Natural killer cell (primary cell): Measurements from ENCODE around the gene CPLANE1. TPM values are rescaled to one million over a fixed set of nuclear protein-coding genes. Genes with fewer than 3 reads are reported as not detected.
"Not testable (repeated sequence)": the region's sequence is repeated elsewhere in the genome, so short reads cannot be mapped to it uniquely, and the experiment has no call there.

Experiments
- ATAC-seq, 3 donors: fragments of 150-1000 bp in 2 of 3; fragments of 200-7000 bp in 1 of 3; cut with Tn5 transposase; 1 replicate in 1 of 3; 2 replicates in 2 of 3; pipeline ENCODE4 v1.10.0; 2021; ENCODE audit warnings: mild to moderate bottlenecking in 2 of 3, moderate library complexity in 2 of 3
- DNase-seq, 2 donors: peaks; one replicate each; pipeline versions ENCODE4 v3.0.0 to v3.0.0-alpha.2; 2013 to 2021; ENCODE audit warnings: mixed read lengths in 1 of 2
- H3K27ac ChIP-seq: one replicate; pipeline ENCODE4 v1.5.1; 2013; ENCODE audit warnings: mild to moderate bottlenecking, low read length
- H3K27me3 ChIP-seq: one replicate; pipeline ENCODE4 v1.6.1; 2013; ENCODE audit warnings: low read length; ENCODE audit not compliant: control insufficient read depth, insufficient read depth
- H3K36me3 ChIP-seq: one replicate; pipeline ENCODE4 v1.6.1; 2013; ENCODE audit warnings: low read length; ENCODE audit not compliant: control insufficient read depth, insufficient read depth
- H3K4me1 ChIP-seq: one replicate; pipeline ENCODE4 v1.6.1; 2013; ENCODE audit warnings: low read length; ENCODE audit not compliant: control insufficient read depth, insufficient read depth
- H3K4me3 ChIP-seq: one replicate; pipeline ENCODE4 v1.5.1; 2013; ENCODE audit warnings: low read length
- H3K9me3 ChIP-seq: one replicate; pipeline ENCODE4 v1.6.1; 2013; ENCODE audit warnings: low read length; ENCODE audit not compliant: control insufficient read depth, insufficient read depth
- H3K27ac Mint-ChIP-seq, 2 donors: one replicate each; pipeline ENCODE4 v1.8.0; 2022; ENCODE audit warnings: mild to moderate bottlenecking in 2 of 2, mixed read lengths in 2 of 2, moderate library complexity in 1 of 2
- H3K27me3 Mint-ChIP-seq, 2 donors: one replicate each; pipeline ENCODE4 v1.8.0; 2022; ENCODE audit warnings: low read depth in 2 of 2, mixed read lengths in 2 of 2
- H3K36me3 Mint-ChIP-seq: one replicate; pipeline ENCODE4 v1.8.0; 2022; ENCODE audit warnings: mixed read lengths
- H3K4me1 Mint-ChIP-seq, 2 donors: one replicate each; pipeline ENCODE4 v1.8.0; 2022; ENCODE audit warnings: mixed read lengths in 2 of 2
- H3K4me3 Mint-ChIP-seq: one replicate; pipeline ENCODE4 v1.8.0; 2022; ENCODE audit warnings: mild to moderate bottlenecking, moderate library complexity, mixed read lengths
- H3K9me3 Mint-ChIP-seq, 2 donors: one replicate each; pipeline ENCODE4 v1.8.0; 2022; ENCODE audit warnings: mixed read lengths in 2 of 2
- CTCF ChIP-seq: fragments of 200-600 bp; IDR thresholded peaks from one replicate; pipeline ENCODE4 v1.8.0; 2022; ENCODE audit warnings: antibody characterized with exemption
- WGBS: methylation state at CpG from one replicate; pipeline ENCODE4 v1.1.7; 2013; ENCODE audit warnings: missing lambda C conversion rate; ENCODE audit not compliant: insufficient coverage; 5-methylcytosine and 5-hydroxymethylcytosine counted together
- intact Hi-C: fragments of 100-400 bp; cut with micrococcal nuclease; formaldehyde crosslinking; loops from one replicate; pipeline ENCODE4 v1.14.2; 2022
- total RNA-seq, 4 donors: library from RNA; stranded (reverse); fragments of 120-200 nt in 1 of 4; gene quantifications; one replicate each; pipeline versions ENCODE4 v1.2.3 to v1.2.4, GENCODE V29; 2013 to 2022

Gene CPLANE1
- total RNA-seq: 10 to 100 TPM; 19.3 to 24.7 (median 19.4) TPM
- total RNA-seq (2013): 27.2 TPM

GRCh38 chr5:37248970-37249814, at the start of gene CPLANE1:
CPLANE1 (minus strand) TSS chr5:37249376; CDS start chr5:37247698, 1,678 bp downstream.
- Histone ChIP-seq H3K36me3 (no peaks in the 10 kb centered on the region), H3K4me3 (peak within 1 kb of the TSS; percentile 97), H3K27me3 (no peaks in the 10 kb centered on the region), H3K9me3 (no peaks in the 10 kb centered on the region), H3K27ac (peak within 1 kb of the TSS; percentile 83), H3K4me1 (peaks cover 16% of the 10 kb centered on the region)
- TF ChIP-seq CTCF: no peak
- 1% methylated on average over 88 of the region's 88 CpGs for WGBS
- peak; percentile 59 to 72 for DNase-seq
- no peaks in the 10 kb centered on the region for H3K9me3 Mint-ChIP-seq
- H3K4me1 Mint-ChIP-seq: peaks cover 5 to 15% of the 10 kb centered on the region in 2 donors
- peak; percentile 88 to 91 (median 89) for ATAC-seq
- peak within 1 kb of the TSS; percentile 80 to 91 for H3K27ac Mint-ChIP-seq
- H3K4me3 Mint-ChIP-seq: peak within 1 kb of the TSS; percentile 93
- H3K36me3 Mint-ChIP-seq: no peaks in the 10 kb centered on the region
- no peaks in the 10 kb centered on the region for H3K27me3 Mint-ChIP-seq
- intact Hi-C loops: no loop called here

GRCh38 chr5:37296313-37296712, 47.1 kb upstream of the CPLANE1 start:
- H3K27me3 Mint-ChIP-seq, H3K4me3 ChIP-seq, DNase-seq, H3K4me3 Mint-ChIP-seq, H3K4me1 Mint-ChIP-seq, intact Hi-C loops, H3K36me3 Mint-ChIP-seq, H3K27ac ChIP-seq, H3K27me3 ChIP-seq, ATAC-seq, H3K9me3 ChIP-seq, H3K27ac Mint-ChIP-seq, H3K4me1 ChIP-seq, H3K9me3 Mint-ChIP-seq: not testable (repeated sequence)
- peaks cover 52% of the 10 kb centered on the region for H3K36me3 ChIP-seq
- WGBS: 95% methylated on average over 6 of the region's 7 CpGs

- H3K4me3 Mint-ChIP-seq: no peak overlapping the region
- no peaks in the 10 kb centered on the region for H3K4me1 Mint-ChIP-seq
- DNase-seq: no peak
- TF ChIP-seq CTCF: no peak
- H3K9me3 Mint-ChIP-seq: peaks cover 0 to 3% of the 10 kb centered on the region in 2 donors
- intact Hi-C loops: no loop called here
- no peak for ATAC-seq
- H3K36me3 Mint-ChIP-seq: no peaks in the 10 kb centered on the region
- no peaks in the 10 kb centered on the region for H3K36me3 ChIP-seq
- no peaks in the 10 kb centered on the region for H3K4me1 ChIP-seq
- peaks cover 0 to 4% of the 10 kb centered on the region in 2 donors for H3K27me3 Mint-ChIP-seq
- no peak overlapping the region for H3K27ac ChIP-seq
- no peak overlapping the region for H3K4me3 ChIP-seq
- no peaks in the 10 kb centered on the region for H3K27me3 ChIP-seq
- 97% methylated on average over 5 of the region's 5 CpGs for WGBS
- H3K27ac Mint-ChIP-seq: no peak overlapping the region
- H3K9me3 ChIP-seq: peaks cover 16% of the 10 kb centered on the region
These were observed 34.1 kb upstream of the CPLANE1 start for GRCh38 chr5:37283214-37283820.

- H3K4me1 ChIP-seq: no peaks in the 10 kb centered on the region
- intact Hi-C loops: no loop called here
- Mint-ChIP-seq H3K27ac (no peak overlapping the region), H3K9me3 (peaks cover 2 to 3% of the 10 kb centered on the region in 2 donors), H3K36me3 (peaks cover 8% of the 10 kb centered on the region), H3K27me3 (peaks cover 0 to 9% of the 10 kb centered on the region in 2 donors), H3K4me3 (no peak overlapping the region), H3K4me1 (no peaks in the 10 kb centered on the region)
- H3K4me3 ChIP-seq: no peak overlapping the region
- H3K27ac ChIP-seq: no peak overlapping the region
- DNase-seq (no peak), ATAC-seq (no peak)
- TF ChIP-seq CTCF: no peak
- H3K27me3 ChIP-seq: no peaks in the 10 kb centered on the region
- WGBS: 73% methylated on average over 2 of the region's 2 CpGs
- no peaks in the 10 kb centered on the region for H3K36me3 ChIP-seq
- H3K9me3 ChIP-seq: peaks cover 5% of the 10 kb centered on the region
These were observed 26.3 kb upstream of the CPLANE1 start for GRCh38 chr5:37275511-37275910.
